Stimulated activated CD4-positive, alpha-beta T cell treated with anti-CD3 and anti-CD28 coated beads, Interleukin-12 subunit alpha, Interleukin-12 subunit beta, amount 100 ng/mL, for 4 hours (primary cell): Measurements from ENCODE around the gene CCNG1.
"Not testable (repeated sequence)": the region's sequence is repeated elsewhere in the genome, so short reads cannot be mapped to it uniquely, and the experiment has no call there.

Experiments used
- DNase-seq: peaks from one replicate; pipeline ENCODE4 v3.0.0-alpha.2; 2020

CCNG1 gene

DNA sequence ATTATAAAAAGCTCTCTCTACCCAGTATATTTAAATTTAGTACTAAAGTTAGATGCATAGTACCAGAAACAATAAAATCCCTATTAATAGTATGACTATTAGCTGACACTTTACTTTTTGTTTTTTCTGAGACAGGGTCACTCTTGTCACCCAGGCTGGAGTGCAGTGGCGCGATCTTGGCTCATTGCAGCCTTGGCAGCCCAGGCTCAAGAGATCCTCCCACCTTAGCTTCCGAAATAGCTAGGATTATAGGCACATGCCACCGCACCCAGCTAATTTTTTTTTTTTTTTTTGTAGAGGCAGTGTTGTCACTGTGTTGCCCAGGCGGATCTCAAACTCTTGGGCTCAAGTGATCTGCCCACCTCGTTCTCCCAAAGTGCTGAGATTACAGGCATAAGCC lies 8.0 kb downstream of the CCNG1 start:
- no peak for DNase-seq

DNA sequence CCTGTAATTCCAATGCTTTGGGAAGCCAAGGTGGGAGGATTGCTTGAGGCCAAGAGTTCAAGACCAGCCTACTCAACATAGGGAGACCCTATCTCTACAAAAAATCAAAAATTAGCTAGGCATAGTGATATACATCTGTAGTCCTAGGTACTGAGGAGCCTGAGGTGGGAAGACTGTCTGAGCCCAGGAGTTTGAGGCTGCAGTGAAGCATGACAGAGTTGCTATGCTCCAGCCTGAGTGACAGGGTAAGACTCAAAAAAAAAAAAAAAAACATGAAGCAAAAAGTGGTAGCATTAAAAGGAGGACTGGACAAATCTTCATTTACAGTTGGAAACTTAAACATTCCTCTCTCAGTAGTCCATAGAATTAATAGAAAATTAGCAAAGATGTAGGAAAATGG lies 9.8 kb downstream of the CCNG1 start:
- no peak for DNase-seq

DNA sequence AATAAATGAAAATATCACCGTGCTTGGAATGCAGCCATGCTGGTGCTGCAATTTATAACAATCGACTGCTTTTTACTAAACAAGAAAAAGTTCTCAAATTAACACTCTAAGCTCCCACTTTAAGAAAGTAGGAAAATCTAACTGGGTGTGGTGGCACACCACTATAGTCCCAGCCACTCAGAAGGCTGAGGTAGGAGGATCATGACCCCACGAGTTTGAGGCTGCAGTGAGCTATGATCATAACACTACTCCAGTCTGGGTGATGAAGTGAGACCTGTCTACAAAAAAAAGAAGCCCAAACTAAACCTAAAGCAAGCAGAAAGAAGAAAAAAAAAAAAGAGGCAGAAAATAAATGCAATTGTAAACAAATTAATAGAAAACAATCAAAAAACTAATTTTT lies 10.5 kb downstream of the CCNG1 start:
- DNase-seq = no peak

DNA sequence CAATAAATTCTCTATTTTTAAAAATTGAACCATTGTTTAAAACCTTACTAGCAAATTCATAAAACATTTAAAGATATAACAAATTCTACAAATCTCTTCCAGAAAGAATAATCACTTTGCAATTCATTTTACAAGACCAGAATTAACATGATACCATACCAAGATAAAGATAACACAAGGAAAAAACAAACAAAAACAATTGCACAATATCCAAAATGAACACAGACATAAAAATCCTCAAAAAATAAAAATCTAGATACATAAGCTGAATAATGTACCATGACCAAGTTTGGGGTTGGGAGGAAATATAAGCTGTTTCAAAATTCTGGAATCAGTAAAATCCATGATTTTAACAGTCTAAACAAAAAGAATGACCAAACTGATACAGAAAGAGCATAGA lies 11.1 kb downstream of the CCNG1 start:
- no peak for DNase-seq

DNA sequence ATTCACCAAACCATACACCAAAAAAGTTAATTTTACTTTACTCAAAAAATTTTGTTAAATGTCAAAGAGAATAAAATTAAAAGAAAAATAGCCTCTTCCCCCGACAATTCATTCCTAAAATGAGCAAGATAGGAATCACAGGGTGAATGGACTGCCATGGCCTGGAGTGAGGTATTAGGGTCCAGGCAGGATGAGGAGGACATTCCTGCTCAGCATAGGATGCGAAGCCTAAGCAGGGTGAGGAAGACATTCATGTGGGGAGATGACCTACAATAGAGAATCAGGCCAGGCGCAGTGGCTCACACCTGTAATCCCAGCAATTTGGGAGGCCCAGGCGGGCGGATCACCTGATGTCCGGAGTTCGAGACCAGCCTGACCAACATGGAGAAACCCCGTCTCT lies 14.1 kb downstream of the CCNG1 start:
- no peak for DNase-seq

DNA sequence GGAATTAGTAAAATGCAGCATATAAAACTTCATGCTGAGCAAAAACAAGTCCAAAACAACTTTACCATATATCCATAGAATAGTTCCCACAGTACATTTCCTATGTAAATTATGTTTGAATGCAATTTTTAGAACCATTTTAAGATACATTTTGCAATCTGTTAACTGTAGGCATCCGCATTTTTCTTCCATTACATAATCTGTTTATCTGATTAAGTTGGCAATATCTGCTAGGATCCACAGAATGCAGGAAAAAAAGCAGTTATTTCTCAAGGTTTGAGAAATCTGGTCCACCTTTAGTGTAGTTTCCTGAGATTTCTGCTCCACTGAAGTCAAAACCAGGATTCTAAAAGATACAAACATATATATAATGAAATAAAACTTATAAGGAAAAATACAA lies 16.3 kb downstream of the CCNG1 start:
- DNase-seq = no peak

DNA sequence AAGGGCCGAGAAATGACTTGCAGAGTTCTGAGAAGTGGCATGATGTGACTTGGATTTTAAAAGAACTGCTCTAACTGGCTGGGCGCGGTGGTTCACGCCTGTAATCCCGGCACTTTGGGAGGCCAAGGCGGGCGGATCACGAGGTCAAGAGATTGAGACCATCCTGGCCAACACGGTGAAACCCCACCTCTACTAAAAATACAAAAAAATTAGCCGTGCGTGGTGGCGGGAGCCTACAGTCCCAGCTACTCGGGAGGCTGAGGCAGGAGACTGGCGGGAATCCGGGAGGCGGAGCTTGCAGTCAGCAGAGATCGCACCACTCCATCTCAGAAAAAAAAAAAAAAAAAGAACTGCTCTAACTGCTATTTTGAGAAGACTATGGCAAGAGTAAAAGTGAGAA lies 18.0 kb downstream of the CCNG1 start:
- not testable (repeated sequence) for DNase-seq

DNA sequence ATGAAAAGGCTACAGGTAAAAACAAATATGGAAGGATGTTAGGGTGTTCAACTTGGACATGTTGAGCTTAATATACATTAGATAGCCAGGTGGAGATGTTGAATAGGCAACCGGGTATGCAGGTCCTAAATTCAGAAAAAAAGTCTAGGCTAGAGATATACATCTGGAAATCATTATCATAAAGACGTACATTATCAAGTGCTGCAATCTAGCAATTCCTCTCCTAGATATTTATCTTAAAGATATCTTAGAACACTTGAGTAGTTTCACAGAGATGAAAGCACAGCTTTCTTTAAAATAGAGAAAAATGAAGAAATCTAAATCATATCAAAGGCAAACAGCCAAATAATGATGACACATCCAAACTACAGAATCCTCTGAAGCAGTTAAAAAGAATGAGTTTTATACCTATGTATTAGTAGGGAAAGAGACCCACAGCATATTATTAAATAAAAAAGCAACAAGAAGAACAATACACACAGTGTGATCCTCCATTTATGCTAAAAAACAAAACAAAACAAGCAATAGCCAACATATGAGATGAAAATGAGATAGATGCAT lies 18.7 kb downstream of the CCNG1 start:
- no peak for DNase-seq

DNA sequence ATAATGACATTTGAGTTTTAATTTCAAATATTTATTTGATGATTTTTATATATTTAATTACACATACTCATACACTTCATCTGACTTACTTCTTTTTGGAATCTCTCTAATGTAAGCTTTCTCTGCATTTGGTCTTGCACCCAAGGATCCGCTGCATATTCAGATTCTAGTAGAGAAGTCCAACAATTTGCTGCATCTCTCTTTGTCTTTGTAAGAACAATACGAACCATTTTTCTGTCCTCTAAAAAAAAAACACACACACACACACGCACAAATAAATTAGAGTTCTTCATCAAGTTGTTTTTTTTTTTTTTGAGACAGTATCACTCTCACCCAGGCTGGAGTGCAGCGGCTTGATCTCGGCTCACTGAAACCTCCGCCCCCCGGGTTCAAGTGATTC lies 19.4 kb downstream of the CCNG1 start:
- DNase-seq = no peak

DNA sequence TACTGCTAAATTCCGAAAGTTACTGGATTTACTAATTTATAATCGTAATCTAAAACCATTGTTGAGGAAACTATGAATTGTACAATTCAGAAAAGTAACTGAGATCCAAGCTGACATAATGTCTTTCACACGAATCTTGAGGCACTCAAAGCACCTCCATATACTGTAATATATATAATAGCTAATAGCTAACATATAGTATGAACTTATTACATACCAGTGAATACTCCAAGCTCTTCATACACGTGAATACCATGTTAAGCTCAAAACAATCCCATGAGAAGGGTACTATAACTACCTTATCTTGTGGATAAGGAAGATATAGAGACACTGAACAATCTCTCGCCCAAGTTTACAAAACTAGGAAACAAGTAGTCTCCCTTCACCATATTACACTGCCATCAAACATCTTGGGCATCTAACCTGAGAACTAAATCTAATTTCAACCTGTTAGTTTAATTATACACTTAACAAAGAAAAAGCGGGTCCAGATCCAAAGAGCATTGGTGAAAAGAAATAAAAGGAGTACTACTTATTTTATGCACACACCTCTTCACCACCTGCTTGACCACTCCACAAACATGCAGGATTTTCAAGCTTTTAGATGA lies 21.5 kb downstream of the CCNG1 start:
- no peak for DNase-seq

DNA sequence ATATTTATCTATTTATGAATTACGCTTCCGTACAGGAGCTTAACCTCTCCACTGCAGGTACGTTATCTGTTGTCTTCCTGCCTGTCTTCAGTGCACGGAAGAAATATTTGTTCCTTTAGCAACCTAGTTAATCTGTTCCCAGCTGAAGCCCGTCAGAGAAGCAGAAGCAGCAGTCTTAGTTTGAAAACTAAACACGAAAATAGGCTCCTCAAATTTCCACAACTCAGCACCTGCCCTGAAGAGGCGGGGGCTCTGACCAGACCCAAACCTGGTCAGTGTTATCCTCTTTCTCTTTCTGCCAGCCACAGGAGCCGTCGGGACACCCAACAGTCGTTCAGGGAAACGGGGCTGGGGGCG lies 22.0 kb downstream of the CCNG1 start:
- no peak for DNase-seq

DNA sequence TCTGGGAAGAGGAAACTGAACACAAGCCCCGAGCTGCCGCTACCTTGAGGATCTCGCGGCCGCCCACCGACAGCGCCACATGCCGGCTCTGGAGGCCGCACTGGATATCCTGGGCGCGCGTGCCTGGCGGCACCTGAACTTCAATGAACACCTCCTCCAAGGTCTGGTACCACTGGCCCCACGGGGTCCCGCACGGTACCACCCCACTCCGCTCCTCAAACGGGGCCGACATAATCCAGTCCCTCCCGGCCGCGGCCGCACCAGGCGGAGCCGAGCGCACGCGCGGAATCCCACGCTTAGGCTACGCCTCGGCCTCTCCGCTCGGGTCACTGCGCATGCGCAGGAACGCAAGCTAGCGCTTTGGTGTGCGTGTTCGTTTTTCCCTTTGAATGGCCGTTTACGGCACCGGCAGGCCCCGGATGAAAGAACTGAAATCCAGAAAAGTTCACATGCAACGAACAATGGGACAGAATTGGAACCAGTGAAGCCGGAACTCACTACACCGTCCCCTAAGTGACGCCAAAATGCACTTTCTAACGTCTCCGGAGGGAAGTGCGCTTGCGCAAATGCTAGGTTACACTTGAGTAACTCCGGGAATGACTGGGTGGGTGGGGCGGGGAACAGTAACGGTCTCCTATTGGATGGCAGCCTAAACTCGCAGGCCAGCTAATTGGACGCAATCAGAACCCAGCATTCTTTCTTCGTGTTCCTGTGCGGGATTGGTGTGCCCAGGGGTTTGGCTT lies 22.6 kb downstream of the CCNG1 start, which contains the start of gene NUDCD2:
NUDCD2 (minus strand) TSS at position 284 of the 743 bp plus-strand sequence; CDS start at position 232, 52 bp downstream.
- DNase-seq = peak; percentile 95

DNA sequence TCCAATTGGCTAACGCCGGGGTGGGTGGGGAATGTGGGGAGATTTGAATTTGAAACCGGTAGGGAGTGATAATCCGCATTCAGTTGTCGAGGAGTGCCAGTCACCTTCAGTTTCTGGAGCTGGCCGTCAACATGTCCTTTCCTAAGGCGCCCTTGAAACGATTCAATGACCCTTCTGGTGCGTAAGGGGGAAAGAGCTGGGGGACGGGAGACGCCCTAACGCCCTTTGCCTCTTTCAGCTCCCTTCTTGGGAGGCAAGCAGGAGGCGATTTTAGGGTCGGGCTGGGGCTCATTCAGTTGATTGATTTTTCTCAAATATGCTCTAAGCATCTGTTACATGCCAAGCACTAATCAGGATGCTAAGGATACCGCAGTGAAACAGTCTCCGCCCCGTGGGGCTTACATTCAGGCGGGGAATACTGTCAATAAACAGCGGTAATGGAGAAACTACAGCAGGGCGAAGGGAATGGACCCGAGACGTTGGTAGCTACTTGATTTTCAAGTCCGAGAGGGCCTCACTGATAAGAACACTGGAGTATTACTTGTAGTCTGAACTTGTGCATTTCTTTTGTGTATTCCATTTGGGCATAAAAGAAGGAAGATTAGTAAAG lies 23.3 kb downstream of the CCNG1 start, which contains the start of gene HMMR:
HMMR (plus strand) TSS at position 71 of the 610 bp plus-strand sequence; CDS start at position 132, 61 bp downstream.
- no peak for DNase-seq

DNA sequence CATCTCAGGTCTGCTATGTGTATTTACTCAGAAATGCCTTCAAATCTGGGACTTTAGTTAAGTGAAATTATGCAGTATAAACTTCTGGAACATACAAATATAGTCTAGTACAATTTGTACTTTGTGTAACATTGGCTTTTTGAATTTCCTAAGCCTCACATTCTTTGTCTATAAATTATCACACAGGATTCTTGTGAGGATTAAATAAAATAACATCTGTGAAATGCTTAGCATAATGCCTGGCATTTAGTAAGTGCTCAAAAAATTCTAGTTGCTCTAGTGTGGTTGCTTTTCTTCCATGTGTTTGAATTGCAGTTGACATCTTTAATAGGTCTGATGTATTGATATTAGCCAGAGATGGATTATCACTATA lies 25.7 kb downstream of the CCNG1 start:
- no peak for DNase-seq

DNA sequence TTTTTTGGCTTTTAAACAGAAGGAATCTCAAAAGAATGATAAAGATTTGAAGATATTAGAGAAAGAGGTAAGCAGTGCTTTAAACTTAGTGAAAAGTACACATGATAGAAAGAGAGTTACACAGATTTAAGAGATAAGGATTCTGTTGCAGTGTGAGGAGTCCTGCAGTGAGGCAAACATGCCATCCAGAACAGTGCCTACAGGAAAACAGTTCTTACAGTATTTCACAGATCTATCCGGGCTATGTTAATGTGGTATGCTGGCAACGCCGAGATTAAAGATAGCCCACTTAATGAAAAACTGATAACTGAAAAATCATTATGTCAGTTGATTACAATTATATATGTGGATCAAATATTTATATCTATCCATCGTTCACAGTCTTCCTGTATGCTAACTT lies 30.3 kb downstream of the CCNG1 start:
- no peak for DNase-seq

DNA sequence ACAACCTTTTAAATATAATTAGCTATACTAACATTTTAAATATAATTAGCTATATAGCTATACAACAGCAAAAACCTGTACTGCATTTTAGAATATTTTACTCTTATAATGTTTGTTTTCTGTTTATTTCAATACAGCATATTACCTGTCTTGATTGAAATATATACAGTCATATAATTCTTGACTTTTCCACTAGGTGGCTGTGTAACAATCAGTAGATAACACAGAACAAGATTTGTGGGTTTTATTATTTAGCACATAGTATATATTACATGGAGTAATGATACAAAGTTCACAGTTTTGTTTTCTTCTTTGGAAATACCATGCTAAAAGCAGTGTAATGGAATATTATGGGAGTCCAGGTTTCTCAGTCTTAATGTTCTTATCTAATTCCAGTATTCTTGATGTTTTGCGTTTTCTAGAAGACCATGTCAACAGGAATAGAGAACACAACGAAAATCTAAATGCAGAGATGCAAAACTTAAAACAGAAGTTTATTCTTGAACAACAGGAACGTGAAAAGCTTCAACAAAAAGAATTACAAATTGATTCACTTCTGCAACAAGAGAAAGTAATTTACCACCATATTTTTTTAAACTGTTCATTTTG lies 36.3 kb downstream of the CCNG1 start:
- DNase-seq = no peak

DNA sequence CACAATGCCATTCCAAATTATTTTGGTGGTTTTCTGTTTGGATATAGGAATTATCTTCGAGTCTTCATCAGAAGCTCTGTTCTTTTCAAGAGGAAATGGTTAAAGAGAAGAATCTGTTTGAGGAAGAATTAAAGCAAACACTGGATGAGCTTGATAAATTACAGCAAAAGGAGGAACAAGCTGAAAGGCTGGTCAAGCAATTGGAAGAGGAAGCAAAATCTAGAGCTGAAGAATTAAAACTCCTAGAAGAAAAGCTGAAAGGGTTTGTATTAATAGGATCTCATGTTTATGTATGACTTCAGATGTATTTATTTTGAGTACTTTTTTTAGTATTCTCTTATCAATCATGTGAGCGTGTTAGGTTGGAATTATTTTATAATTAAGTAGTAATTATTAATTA lies 38.0 kb downstream of the CCNG1 start:
- DNase-seq = no peak

DNA sequence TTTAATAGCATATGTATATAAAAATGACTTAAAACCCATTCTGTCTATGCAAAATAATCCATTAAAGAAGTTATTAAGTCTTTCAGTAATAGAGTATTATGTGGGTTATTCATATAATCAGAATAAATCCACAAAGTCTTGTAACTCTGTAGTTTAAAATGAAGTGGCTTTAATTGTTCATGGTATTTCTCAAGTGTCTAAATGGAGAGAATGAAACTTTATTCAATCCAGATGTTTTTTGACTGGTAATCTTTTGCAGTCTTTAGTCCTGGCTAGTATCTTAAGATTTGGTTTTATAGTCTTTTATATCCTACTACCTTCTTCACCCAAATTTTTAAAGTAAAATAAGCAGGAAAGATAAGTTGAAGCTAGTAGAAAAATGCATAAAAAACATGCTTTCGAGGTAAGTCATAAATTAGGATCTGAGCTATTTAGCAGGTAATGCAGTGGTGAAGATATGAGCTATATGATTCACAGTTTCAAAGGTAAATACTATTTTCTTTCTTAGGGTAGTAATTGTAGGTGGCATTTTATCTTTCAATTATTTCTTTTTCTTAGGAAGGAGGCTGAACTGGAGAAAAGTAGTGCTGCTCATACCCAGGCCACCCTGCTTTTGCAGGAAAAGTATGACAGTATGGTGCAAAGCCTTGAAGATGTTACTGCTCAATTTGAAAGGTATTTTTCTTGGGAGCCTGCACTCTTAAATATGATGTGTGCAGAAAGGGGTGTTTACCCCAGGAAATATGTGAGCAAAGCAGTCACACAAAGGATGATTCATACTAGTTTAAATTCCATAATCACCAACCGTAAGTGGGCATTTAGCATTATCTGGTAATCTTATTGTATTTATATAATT lies 41.0 kb downstream of the CCNG1 start:
- no peak for DNase-seq

DNA sequence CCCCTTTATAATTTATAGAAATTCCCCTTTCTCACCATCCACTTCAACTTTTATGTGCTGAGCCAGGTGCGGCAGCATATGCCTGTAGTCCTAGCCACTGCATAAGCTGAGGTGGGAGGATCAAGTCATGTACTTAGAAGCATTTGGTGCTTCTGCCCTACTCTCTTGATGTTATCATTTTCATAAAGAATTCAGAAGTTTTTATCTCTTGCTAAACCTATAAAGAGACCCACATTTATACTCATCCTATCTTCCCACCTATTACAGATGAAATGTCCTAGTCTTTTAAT lies 41.5 kb downstream of the CCNG1 start:
- no peak for DNase-seq

DNA sequence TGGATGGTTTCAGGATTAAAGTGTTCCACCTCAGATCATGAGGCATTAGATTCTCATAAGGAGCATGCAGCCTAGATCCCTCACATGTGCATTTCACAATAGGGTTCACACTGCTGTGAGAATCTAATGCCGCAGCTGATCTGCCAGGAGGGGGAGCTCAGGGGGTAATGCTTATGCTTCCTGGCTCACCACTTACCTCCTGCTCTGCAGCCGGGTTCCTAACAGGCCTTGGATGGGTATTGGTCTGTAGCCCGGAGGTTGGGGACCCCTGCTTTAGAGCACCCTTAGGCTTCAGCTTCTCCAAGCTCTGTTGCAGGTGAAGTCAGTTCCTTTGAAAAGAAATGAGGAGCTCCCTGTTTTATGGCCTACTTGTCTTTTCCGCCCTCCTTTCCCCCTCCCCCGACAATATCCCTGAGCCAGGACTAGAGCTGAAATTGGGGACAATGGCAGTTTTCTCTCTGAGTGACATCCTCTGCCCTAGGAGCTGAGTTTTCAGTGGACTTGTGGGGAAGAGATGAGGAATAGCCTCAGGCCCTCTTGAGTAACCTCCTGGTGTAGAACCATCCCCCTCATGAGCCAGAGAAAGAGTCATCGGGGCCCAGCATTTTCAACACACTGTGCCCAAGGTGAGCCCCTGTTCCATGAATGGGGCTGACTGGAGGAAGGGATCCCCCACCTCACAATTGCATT lies 51.8 kb downstream of the CCNG1 start:
- DNase-seq = no peak

DNA sequence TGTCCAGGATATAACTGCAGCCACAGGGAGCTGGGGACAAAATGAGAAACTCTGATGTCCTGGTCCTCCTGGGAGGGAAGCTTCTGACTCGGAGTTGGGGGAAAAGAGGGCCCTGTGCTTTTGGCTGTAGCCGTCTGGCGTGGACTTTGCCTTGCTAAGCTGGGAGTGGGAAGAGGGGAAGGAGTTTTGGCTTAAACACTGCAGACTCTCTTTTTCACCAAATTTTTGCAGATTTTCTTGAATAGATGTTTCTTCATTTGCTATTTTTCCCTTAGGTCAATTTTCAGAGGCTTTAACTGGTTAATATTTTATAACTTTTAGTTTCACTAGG lies 52.3 kb downstream of the CCNG1 start:
- DNase-seq = no peak
